CD14-positive monocyte (primary cell): Measurements from ENCODE around the gene ZFP3. TPM values are rescaled to one million over a fixed set of nuclear protein-coding genes. Genes with fewer than 3 reads are reported as not detected.
"Not testable (repeated sequence)": the region's sequence is repeated elsewhere in the genome, so short reads cannot be mapped to it uniquely, and the experiment has no call there.

ENCODE experiments used
- DNase-seq, 3 donors: peaks; one replicate each; pipeline ENCODE4 v3.0.0-alpha.2; 2011 to 2022
- H2AFZ ChIP-seq: 2 replicates; pipeline ENCODE4 v1.6.0; 2012; ENCODE audit warnings: mild to moderate bottlenecking, low read depth, low read length, inconsistent platforms; ENCODE audit not compliant: insufficient read depth, poor library complexity, severe bottlenecking
- H3K27ac ChIP-seq, 2 donors: 1 replicate in 1 of 2; 2 replicates in 1 of 2; pipeline ENCODE4 v1.5.1; 2012 to 2013; ENCODE audit warnings: low read length in 2 of 2, control low read depth in 1 of 2, inconsistent platforms in 1 of 2, low read depth in 1 of 2, mild to moderate bottlenecking in 1 of 2
- H3K27me3 ChIP-seq, 2 donors: one replicate each; pipeline versions ENCODE4 v1.6.0 to v1.6.1; 2011 to 2013; ENCODE audit warnings: low read length in 2 of 2; ENCODE audit not compliant: control insufficient read depth in 2 of 2, insufficient read depth in 2 of 2
- H3K36me3 ChIP-seq, 2 donors: replicated peaks in 1 of 2; 1 replicate in 1 of 2; 2 replicates in 1 of 2; pipeline versions ENCODE4 v1.5.1 to v1.6.1; 2012 to 2013; ENCODE audit warnings: low read length in 2 of 2, control low read depth in 1 of 2, inconsistent platforms in 1 of 2, mild to moderate bottlenecking in 1 of 2; ENCODE audit not compliant: insufficient read depth in 2 of 2, control insufficient read depth in 1 of 2
- H3K4me1 ChIP-seq, 2 donors: 1 replicate in 1 of 2; 2 replicates in 1 of 2; pipeline versions ENCODE4 v1.5.1 to v1.6.1; 2012 to 2013; ENCODE audit warnings: low read length in 2 of 2, control low read depth in 1 of 2, inconsistent platforms in 1 of 2, mild to moderate bottlenecking in 1 of 2, moderate library complexity in 1 of 2; ENCODE audit not compliant: insufficient read depth in 2 of 2, control insufficient read depth in 1 of 2
- H3K4me2 ChIP-seq: replicated peaks from 2 replicates; pipeline ENCODE3; 2012; ENCODE audit warnings: low read length, moderate library complexity, mild to moderate bottlenecking; ENCODE audit not compliant: poor library complexity, severe bottlenecking; ENCODE audit errors: extremely low read depth
- H3K4me3 ChIP-seq, 3 experiments: fragments of 200-600 bp in 1 of 3; sonication (generic) in 1 of 3; replicated peaks in 1 of 3; 1 replicate in 2 of 3; 2 replicates in 1 of 3; pipeline ENCODE4 v1.5.1; 2011 to 2013; ENCODE audit warnings: low read length in 3 of 3, mild to moderate bottlenecking in 3 of 3, control low read depth in 2 of 3, low read depth in 2 of 3, inconsistent platforms in 1 of 3, moderate library complexity in 1 of 3
- H3K79me2 ChIP-seq: 2 replicates; pipeline ENCODE4 v1.6.0; 2012; ENCODE audit warnings: mild to moderate bottlenecking, control low read depth, inconsistent platforms, low read length, moderate library complexity; ENCODE audit not compliant: insufficient read depth
- H3K9ac ChIP-seq: 2 replicates; pipeline ENCODE4 v1.6.0; 2017; ENCODE audit warnings: low read length, mild to moderate bottlenecking; ENCODE audit not compliant: insufficient read depth, poor library complexity, severe bottlenecking
- H3K9me3 ChIP-seq, 2 donors: replicated peaks in 1 of 2; 1 replicate in 1 of 2; 2 replicates in 1 of 2; pipeline versions ENCODE4 v1.5.1 to v1.6.1; 2012 to 2013; ENCODE audit warnings: low read length in 2 of 2, control low read depth in 1 of 2; ENCODE audit not compliant: control insufficient read depth in 1 of 2, insufficient read depth in 1 of 2
- H4K20me1 ChIP-seq: 2 replicates; pipeline ENCODE4 v1.6.0; 2012; ENCODE audit warnings: mild to moderate bottlenecking, low read length, control low read depth, moderate library complexity; ENCODE audit not compliant: insufficient read depth
- H3K27ac Mint-ChIP-seq, 7 donors: one replicate each; pipeline ENCODE4 v1.8.0; 2020; ENCODE audit warnings: mild to moderate bottlenecking in 7 of 7, mixed read lengths in 7 of 7, moderate library complexity in 6 of 7, inconsistent platforms in 2 of 7
- H3K27me3 Mint-ChIP-seq, 3 donors: one replicate each; pipeline ENCODE4 v1.8.0; 2021 to 2022; ENCODE audit warnings: low read depth in 3 of 3, mild to moderate bottlenecking in 3 of 3, mixed read lengths in 3 of 3, moderate library complexity in 3 of 3, inconsistent platforms in 1 of 3
- H3K36me3 Mint-ChIP-seq, 2 donors: one replicate each; pipeline ENCODE4 v1.8.0; 2020; ENCODE audit warnings: mixed read lengths in 2 of 2, inconsistent platforms in 1 of 2, mild to moderate bottlenecking in 1 of 2
- H3K4me1 Mint-ChIP-seq: one replicate; pipeline ENCODE4 v1.8.0; 2020; ENCODE audit warnings: mild to moderate bottlenecking, mixed read lengths
- H3K4me3 Mint-ChIP-seq, 2 donors: one replicate each; pipeline ENCODE4 v1.8.0; 2020; ENCODE audit warnings: mild to moderate bottlenecking in 2 of 2, mixed read lengths in 2 of 2, moderate library complexity in 1 of 2
- H3K9me3 Mint-ChIP-seq, 7 donors: one replicate each; pipeline ENCODE4 v1.8.0; 2020 to 2022; ENCODE audit warnings: mixed read lengths in 7 of 7, mild to moderate bottlenecking in 6 of 7, moderate library complexity in 6 of 7, inconsistent platforms in 2 of 7
- CTCF ChIP-seq: fragments of 200-600 bp; IDR thresholded peaks from one replicate; pipeline ENCODE4 v1.8.0; 2022; ENCODE audit warnings: antibody characterized with exemption, mild to moderate bottlenecking
- WGBS: methylation state at CpG from one replicate; pipeline ENCODE4 v1.1.5; 2013; ENCODE audit warnings: missing lambda C conversion rate; ENCODE audit not compliant: insufficient coverage; 5-methylcytosine and 5-hydroxymethylcytosine counted together
- intact Hi-C, 2 donors: fragments of 100-400 bp; cut with micrococcal nuclease; formaldehyde crosslinking; loops; one replicate each; pipeline versions ENCODE4 v1.15.0 to v1.15.1; 2023
- polyA plus RNA-seq, 3 donors: library from polyadenylated mRNA; depleted of rRNA in 1 of 3; unstranded in 2 of 3; stranded (reverse) in 1 of 3; fragments of 300-500 nt in 2 of 3; fragments of >200 nt in 1 of 3; fragmentation: Illumina TruSeq in 2 of 3; gene quantifications; 1 replicate in 2 of 3; 2 replicates in 1 of 3; pipeline ENCODE4 v1.2.3, GENCODE V29; 2012 to 2021

Gene ZFP3
- polyA plus RNA-seq, 3 donors = 0.39 to 1.9 (median 0.75) TPM

DNA sequence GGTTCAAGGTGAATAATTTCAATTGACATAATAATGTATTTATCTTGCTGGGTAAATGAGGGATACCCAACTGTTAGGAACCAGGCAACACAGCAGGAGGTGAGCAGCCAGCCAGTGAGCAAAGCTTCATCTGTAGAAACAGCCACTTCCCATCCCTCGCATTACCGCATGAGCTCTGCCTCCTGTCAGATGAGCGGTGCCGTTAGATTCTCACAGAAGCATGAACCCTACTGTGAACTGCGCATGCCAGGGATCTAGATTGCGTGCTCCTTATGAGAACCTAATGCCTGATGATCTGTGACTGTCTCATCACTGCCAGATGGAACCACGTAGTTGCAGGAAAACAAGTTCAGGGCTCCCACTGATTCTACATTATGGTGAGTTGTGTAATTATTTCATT, 46.6 kb downstream of the ZFP3 start:
- H3K27me3 Mint-ChIP-seq = peaks cover 27 to 44% (median 39%) of the 10 kb centered on the region in 3 donors
- intact Hi-C loops, H2AFZ ChIP-seq: not testable (repeated sequence)

GRCh38 chr17:5126719-5127488, 48.6 kb downstream of the ZFP3 start:
- DNase-seq = no peak
- Histone ChIP-seq H2AFZ (no peak overlapping the region), H3K4me1 (peaks cover 4 to 8% of the 10 kb centered on the region in 2 donors), H3K4me3 (no peak overlapping the region), H3K4me2 (no peak overlapping the region), H3K9me3 (no peaks in the 10 kb centered on the region), H3K79me2 (no peaks in the 10 kb centered on the region), H3K27me3 (peaks cover 3 to 20% of the 10 kb centered on the region in 2 donors), H3K36me3 (no peaks in the 10 kb centered on the region), H3K27ac (no peak overlapping the region), H4K20me1 (no peaks in the 10 kb centered on the region), H3K9ac (no peak overlapping the region)
- intact Hi-C loops = no loop called here
- Mint-ChIP-seq H3K4me3 (peak overlapping the region in 1 of 2 donors; percentile 35), H3K27ac (peak overlapping the region in 1 of 7 donors; percentile 34), H3K9me3 (peaks cover 0 to 4% (median 0%) of the 10 kb centered on the region in 7 donors), H3K4me1 (peaks cover 6% of the 10 kb centered on the region), H3K36me3 (peaks cover 0 to 2% of the 10 kb centered on the region in 2 donors), H3K27me3 (peaks cover 17 to 31% (median 28%) of the 10 kb centered on the region in 3 donors)
- no peak for TF ChIP-seq CTCF
- 90% methylated on average over 3 of the region's 17 CpGs for WGBS

More for the DNA sequence above, 46.6 kb downstream of the ZFP3 start:
- H3K4me3 Mint-ChIP-seq, H3K36me3 Mint-ChIP-seq, H3K9ac ChIP-seq, H3K9me3 ChIP-seq, H3K27ac Mint-ChIP-seq, H4K20me1 ChIP-seq, H3K79me2 ChIP-seq, H3K4me1 ChIP-seq, DNase-seq, H3K4me2 ChIP-seq, H3K4me1 Mint-ChIP-seq, H3K4me3 ChIP-seq, H3K9me3 Mint-ChIP-seq, H3K27ac ChIP-seq, H3K36me3 ChIP-seq: not testable (repeated sequence)
- no CpG with 5 or more reads among the region's 7 CpGs for WGBS
- peaks cover 3 to 24% of the 10 kb centered on the region in 2 donors for H3K27me3 ChIP-seq
